H1 (cell line): ENCODE results near the gene IL37.

Experiments
- CHD1 ChIP-seq: IDR thresholded peaks from 2 replicates; pipeline ENCODE4 v1.6.1; 2012; ENCODE audit warnings: low read depth, low read length, improper control_type of control experiment
- EP300 ChIP-seq, 2 experiments: IDR thresholded peaks; 1 replicate in 1 of 2; 2 replicates in 1 of 2; pipeline ENCODE4 v1.6.1; 2011 to 2012; ENCODE audit warnings: low read depth in 2 of 2, low read length in 2 of 2, mild to moderate bottlenecking in 2 of 2, borderline replicate concordance in 1 of 2, inconsistent platforms in 1 of 2, moderate library complexity in 1 of 2
- HDAC2 ChIP-seq, 2 experiments: fragments of 300-600 bp in 1 of 2; sonication (generic) in 1 of 2; IDR thresholded peaks; 2 replicates each; pipeline ENCODE4 v1.6.1; 2011 to 2012; ENCODE audit warnings: low read depth in 2 of 2, low read length in 2 of 2, mild to moderate bottlenecking in 2 of 2, moderate library complexity in 2 of 2, borderline replicate concordance in 1 of 2, inconsistent platforms in 1 of 2
- JUND ChIP-seq: IDR thresholded peaks from 2 replicates; pipeline ENCODE4 v1.6.1; 2011; ENCODE audit warnings: mild to moderate bottlenecking, improper control_type of control experiment, low read length
- NRF1 ChIP-seq: IDR thresholded peaks from 2 replicates; pipeline ENCODE4 v1.6.1; 2011; ENCODE audit warnings: mild to moderate bottlenecking, low read depth, low read length, improper control_type of control experiment
- TF ChIP-seq, protein P1 (sequence below): IDR thresholded peaks from 2 replicates; pipeline ENCODE4 v1.6.1; 2011; ENCODE audit warnings: low read length, improper control_type of control experiment
- TF ChIP-seq, protein P2 (sequence below), 3 experiments: IDR thresholded peaks; 1 replicate in 2 of 3; 2 replicates in 1 of 3; pipeline versions ENCODE4 v1.5.1 to v1.6.1; 2011; ENCODE audit warnings: low read length in 3 of 3, mild to moderate bottlenecking in 3 of 3, inconsistent platforms in 2 of 3, low read depth in 1 of 3, moderate library complexity in 1 of 3; ENCODE audit not compliant: insufficient read depth in 1 of 3; ENCODE audit errors: control extremely low read depth in 1 of 3

DNA sequence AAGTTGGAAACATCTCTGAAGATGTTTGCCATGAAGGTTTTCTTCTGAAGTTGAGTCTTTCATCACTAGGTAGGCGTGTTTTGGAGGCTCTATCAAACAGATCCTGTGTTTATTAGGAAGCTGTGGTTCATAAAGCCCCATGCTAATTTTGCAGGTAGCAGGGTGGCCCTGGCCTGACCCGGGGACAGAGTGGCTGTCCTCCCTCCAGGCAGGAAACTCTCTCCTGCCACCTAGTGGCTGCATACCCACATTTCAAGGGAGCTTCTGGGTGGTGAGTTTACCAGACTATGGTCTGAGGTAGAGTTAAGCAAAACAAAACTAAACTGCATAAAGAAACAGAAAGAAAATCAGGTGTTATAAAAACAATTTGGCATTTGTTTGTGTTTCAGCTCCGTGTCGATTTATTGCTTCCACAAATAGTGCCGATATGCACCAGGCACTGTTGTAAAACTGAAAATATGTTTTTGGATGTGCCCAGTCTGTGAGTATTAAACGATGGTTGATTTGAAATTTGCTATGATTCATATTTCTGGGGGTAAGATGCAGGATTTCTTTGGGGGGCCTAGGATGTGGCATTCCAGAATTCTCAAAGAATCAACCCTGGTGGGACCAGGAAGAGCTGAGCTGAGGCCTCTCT lies 26.0 kb upstream of the IL37 start:
- TF ChIP-seq, protein P1, sequence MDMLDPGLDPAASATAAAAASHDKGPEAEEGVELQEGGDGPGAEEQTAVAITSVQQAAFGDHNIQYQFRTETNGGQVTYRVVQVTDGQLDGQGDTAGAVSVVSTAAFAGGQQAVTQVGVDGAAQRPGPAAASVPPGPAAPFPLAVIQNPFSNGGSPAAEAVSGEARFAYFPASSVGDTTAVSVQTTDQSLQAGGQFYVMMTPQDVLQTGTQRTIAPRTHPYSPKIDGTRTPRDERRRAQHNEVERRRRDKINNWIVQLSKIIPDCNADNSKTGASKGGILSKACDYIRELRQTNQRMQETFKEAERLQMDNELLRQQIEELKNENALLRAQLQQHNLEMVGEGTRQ = no peak
- TF ChIP-seq, protein P2, sequence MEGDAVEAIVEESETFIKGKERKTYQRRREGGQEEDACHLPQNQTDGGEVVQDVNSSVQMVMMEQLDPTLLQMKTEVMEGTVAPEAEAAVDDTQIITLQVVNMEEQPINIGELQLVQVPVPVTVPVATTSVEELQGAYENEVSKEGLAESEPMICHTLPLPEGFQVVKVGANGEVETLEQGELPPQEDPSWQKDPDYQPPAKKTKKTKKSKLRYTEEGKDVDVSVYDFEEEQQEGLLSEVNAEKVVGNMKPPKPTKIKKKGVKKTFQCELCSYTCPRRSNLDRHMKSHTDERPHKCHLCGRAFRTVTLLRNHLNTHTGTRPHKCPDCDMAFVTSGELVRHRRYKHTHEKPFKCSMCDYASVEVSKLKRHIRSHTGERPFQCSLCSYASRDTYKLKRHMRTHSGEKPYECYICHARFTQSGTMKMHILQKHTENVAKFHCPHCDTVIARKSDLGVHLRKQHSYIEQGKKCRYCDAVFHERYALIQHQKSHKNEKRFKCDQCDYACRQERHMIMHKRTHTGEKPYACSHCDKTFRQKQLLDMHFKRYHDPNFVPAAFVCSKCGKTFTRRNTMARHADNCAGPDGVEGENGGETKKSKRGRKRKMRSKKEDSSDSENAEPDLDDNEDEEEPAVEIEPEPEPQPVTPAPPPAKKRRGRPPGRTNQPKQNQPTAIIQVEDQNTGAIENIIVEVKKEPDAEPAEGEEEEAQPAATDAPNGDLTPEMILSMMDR (IDR thresholded peaks at IDR 0.05; ENCODE audit: control extremely low read depth in 1 of 3, insufficient read depth in 1 of 3, low read depth in 1 of 3, low read length in 3 of 3) = peak; percentile 70 to 88 (median 83)
- no peak for TF ChIP-seq HDAC2 (IDR thresholded peaks at IDR 0.05; ENCODE audit: borderline replicate concordance in 1 of 2, low read depth in 2 of 2, low read length in 2 of 2)
- no peak for TF ChIP-seq EP300 (IDR thresholded peaks at IDR 0.05; ENCODE audit: borderline replicate concordance in 1 of 2, low read depth in 2 of 2, low read length in 2 of 2)
- TF ChIP-seq JUND = no peak
- no peak for TF ChIP-seq CHD1
- no peak for TF ChIP-seq NRF1
